Measurements from ENCODE around the gene IPO9. TPM values are rescaled to one million over a fixed set of nuclear protein-coding genes. Genes with fewer than 3 reads are reported as not detected.

IPO9 gene
- total RNA-seq, 1 experiment from 2014 or later = 121 TPM

GRCh38 chr1:201809876-201810275, 19.1 kb upstream of the IPO9 start:
- Histone ChIP-seq H3K4me3 (ENCODE audit: low read depth, low read length, poor library complexity, severe bottlenecking) (no peak overlapping the region), H3K4me1 (ENCODE audit: insufficient read depth, low read length, poor library complexity, severe bottlenecking) (no peaks in the 10 kb centered on the region), H3K36me3 (ENCODE audit: insufficient read depth, low read length, poor library complexity, severe bottlenecking) (peaks cover 49% of the 10 kb centered on the region), H3K27me3 (replicated peaks; ENCODE audit: insufficient read depth, low read depth, low read length, poor library complexity) (no peaks in the 10 kb centered on the region), H3K9me3 (ENCODE audit: low read depth, low read length, poor library complexity, severe bottlenecking) (no peaks in the 10 kb centered on the region), H3K27ac (ENCODE audit: low read depth, low read length, poor library complexity, severe bottlenecking) (no peak overlapping the region)
- ChIA-PET CTCF (interaction anchor here (1.1 kb wide), 1 partner anchor 15 kb away, joined by 5 read pairs; no protein-coding TSS in a partner anchor), POLR2A (ENCODE audit: low non-redundant PET) (no interaction called here)
- no TSS peak for BruUV-seq (replicated peaks)
- TF ChIP-seq, protein P1, sequence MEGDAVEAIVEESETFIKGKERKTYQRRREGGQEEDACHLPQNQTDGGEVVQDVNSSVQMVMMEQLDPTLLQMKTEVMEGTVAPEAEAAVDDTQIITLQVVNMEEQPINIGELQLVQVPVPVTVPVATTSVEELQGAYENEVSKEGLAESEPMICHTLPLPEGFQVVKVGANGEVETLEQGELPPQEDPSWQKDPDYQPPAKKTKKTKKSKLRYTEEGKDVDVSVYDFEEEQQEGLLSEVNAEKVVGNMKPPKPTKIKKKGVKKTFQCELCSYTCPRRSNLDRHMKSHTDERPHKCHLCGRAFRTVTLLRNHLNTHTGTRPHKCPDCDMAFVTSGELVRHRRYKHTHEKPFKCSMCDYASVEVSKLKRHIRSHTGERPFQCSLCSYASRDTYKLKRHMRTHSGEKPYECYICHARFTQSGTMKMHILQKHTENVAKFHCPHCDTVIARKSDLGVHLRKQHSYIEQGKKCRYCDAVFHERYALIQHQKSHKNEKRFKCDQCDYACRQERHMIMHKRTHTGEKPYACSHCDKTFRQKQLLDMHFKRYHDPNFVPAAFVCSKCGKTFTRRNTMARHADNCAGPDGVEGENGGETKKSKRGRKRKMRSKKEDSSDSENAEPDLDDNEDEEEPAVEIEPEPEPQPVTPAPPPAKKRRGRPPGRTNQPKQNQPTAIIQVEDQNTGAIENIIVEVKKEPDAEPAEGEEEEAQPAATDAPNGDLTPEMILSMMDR (conservative IDR thresholded peaks at IDR 0.05; ENCODE audit: low read depth, low read length) = no peak
- TF ChIP-seq EZH2 (IDR thresholded peaks at IDR 0.05; ENCODE audit: borderline replicate concordance, low read depth, low read length, poor library complexity, severe bottlenecking) = no peak
- DNase-seq (ENCODE audit: low spot score) = no peak
- intact Hi-C loops (cut with micrococcal nuclease; ENCODE audit: unreplicated experiment) = no loop called here

DNA sequence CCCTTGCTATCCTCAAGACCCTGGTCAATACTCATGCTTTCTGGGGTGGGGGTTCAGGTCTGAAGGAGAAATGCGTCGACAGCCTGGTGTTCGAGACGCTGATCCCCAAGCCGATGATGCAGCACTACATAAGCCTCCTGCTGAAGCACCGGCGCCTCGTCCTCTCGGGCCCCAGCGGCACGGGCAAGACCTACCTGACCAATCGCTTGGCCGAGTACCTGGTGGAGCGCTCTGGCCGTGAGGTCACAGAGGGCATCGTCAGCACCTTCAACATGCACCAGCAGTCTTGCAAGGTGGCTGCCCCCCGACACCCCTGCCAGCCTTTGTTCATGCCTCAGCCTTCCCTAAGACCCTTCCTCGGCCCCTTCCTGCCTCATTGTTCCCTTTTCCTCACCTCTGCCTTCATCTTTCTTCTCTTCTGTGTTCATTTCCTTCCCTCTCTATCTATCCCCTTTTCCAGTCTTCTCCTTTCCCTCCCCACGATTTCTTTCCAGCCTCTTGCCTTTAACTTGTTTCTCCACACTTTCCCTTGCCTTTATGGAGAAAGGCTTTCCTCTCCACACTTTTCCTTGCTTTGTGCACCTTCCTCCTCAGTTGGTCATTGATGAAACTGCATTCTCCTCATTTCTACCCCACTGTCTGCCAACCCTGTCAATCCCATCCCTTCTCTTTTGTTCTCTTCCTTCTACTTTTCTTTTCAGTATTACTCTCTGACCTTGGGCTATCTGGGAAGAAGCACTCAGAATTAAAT, 18.3 kb upstream of the IPO9 start:
- no peak for TF ChIP-seq EZH2 (IDR thresholded peaks at IDR 0.05; ENCODE audit: borderline replicate concordance, low read depth, low read length, poor library complexity, severe bottlenecking)
- TF ChIP-seq, protein P1 (conservative IDR thresholded peaks at IDR 0.05; ENCODE audit: low read depth, low read length) = no peak
- H3K4me1 ChIP-seq (ENCODE audit: insufficient read depth, low read length, poor library complexity, severe bottlenecking) = no peaks in the 10 kb centered on the region
- DNase-seq (ENCODE audit: low spot score) = no peak
- H3K27me3 ChIP-seq (replicated peaks; ENCODE audit: insufficient read depth, low read depth, low read length, poor library complexity) = no peaks in the 10 kb centered on the region
- H3K36me3 ChIP-seq (ENCODE audit: insufficient read depth, low read length, poor library complexity, severe bottlenecking) = peaks cover 49% of the 10 kb centered on the region
- ChIA-PET POLR2A (ENCODE audit: low non-redundant PET) (no interaction called here), CTCF (no interaction called here)
- no peaks in the 10 kb centered on the region for H3K9me3 ChIP-seq (ENCODE audit: low read depth, low read length, poor library complexity, severe bottlenecking)
- H3K4me3 ChIP-seq (ENCODE audit: low read depth, low read length, poor library complexity, severe bottlenecking) = no peak overlapping the region
- no TSS peak for BruUV-seq (replicated peaks)
- intact Hi-C loops (cut with micrococcal nuclease; ENCODE audit: unreplicated experiment) = no loop called here
- no peak overlapping the region for H3K27ac ChIP-seq (ENCODE audit: low read depth, low read length, poor library complexity, severe bottlenecking)

- intact Hi-C loops (cut with micrococcal nuclease; ENCODE audit: unreplicated experiment) = no loop called here
- Histone ChIP-seq H3K4me1 (ENCODE audit: insufficient read depth, low read length, poor library complexity, severe bottlenecking) (no peaks in the 10 kb centered on the region), H3K36me3 (ENCODE audit: insufficient read depth, low read length, poor library complexity, severe bottlenecking) (peaks cover 57% of the 10 kb centered on the region), H3K27ac (ENCODE audit: low read depth, low read length, poor library complexity, severe bottlenecking) (no peak overlapping the region), H3K4me3 (ENCODE audit: low read depth, low read length, poor library complexity, severe bottlenecking) (no peak overlapping the region), H3K27me3 (replicated peaks; ENCODE audit: insufficient read depth, low read depth, low read length, poor library complexity) (no peaks in the 10 kb centered on the region), H3K9me3 (ENCODE audit: low read depth, low read length, poor library complexity, severe bottlenecking) (no peaks in the 10 kb centered on the region)
- TF ChIP-seq EZH2 (IDR thresholded peaks at IDR 0.05; ENCODE audit: borderline replicate concordance, low read depth, low read length, poor library complexity, severe bottlenecking) = no peak
- TF ChIP-seq, protein P1 (conservative IDR thresholded peaks at IDR 0.05; ENCODE audit: low read depth, low read length) = no peak
- no peak for DNase-seq (ENCODE audit: low spot score)
- ChIA-PET POLR2A (ENCODE audit: low non-redundant PET) (no interaction called here), CTCF (no interaction called here)
- BruUV-seq (replicated peaks) = no TSS peak
These were observed 15.7 kb upstream of the IPO9 start for GRCh38 chr1:201813226-201813625.

Data from A673 (cell line).